ENCODE measurements around the gene IPO4.

The IPO4 gene

DNA sequence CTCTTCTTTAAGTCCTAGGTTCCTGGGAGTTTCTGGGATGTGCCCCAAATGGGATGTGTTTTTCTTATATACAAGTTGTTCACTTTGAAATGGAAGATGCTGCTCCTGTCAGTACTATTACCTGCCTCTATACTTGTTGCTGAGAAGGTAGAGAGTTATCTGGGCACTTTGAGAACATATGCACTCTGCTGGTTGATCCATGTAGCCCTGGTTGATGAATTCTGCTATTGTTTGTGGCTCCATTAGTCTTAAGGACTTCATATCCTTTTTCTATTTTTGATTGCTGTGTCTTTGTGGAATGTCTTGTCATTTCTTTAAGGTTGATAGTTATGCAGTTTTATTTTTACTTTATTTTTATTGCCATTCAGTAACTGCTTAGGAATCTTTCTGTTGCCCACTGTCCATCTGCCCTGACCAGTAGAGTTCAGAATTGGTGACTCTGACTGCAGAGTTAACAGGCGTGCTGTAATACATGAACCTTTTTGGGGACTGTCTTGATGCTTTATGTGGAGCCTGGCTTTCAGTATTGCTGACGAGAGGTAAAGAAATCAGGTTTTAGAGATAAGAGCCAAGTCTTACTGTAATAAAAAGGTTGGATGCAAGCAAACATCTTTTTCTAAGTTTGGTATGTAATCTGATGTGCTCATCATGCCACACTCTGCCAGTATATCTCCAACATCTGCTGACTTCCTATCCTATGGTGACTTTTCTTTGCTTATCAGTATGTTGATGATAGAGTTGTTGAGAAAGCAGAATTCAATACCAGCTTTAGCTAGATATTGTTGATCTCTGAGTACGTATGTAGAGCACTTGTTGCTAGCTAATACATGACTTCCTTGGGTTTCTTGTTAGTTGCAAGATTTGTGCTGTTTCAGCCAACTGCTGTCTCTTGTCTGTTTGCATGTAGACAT is 45.7 kb upstream of the IPO4 start:
- CTCF ChIA-PET, result interaction anchor here (1.0 to 1.3 kb wide), 2 partner anchors 63 to 64 kb away, joined by 3 to 4 read pairs; no protein-coding TSS in a partner anchor
- DNase-seq (ENCODE audit: low spot score), result no peak
- TF ChIP-seq, protein P1, sequence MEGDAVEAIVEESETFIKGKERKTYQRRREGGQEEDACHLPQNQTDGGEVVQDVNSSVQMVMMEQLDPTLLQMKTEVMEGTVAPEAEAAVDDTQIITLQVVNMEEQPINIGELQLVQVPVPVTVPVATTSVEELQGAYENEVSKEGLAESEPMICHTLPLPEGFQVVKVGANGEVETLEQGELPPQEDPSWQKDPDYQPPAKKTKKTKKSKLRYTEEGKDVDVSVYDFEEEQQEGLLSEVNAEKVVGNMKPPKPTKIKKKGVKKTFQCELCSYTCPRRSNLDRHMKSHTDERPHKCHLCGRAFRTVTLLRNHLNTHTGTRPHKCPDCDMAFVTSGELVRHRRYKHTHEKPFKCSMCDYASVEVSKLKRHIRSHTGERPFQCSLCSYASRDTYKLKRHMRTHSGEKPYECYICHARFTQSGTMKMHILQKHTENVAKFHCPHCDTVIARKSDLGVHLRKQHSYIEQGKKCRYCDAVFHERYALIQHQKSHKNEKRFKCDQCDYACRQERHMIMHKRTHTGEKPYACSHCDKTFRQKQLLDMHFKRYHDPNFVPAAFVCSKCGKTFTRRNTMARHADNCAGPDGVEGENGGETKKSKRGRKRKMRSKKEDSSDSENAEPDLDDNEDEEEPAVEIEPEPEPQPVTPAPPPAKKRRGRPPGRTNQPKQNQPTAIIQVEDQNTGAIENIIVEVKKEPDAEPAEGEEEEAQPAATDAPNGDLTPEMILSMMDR (conservative IDR thresholded peaks at IDR 0.05; ENCODE audit: low read depth), result no peak
- POLR2A ChIA-PET (ENCODE audit: low non-redundant PET), result no interaction called here
- H3K27ac ChIP-seq, result no peak overlapping the region

DNA sequence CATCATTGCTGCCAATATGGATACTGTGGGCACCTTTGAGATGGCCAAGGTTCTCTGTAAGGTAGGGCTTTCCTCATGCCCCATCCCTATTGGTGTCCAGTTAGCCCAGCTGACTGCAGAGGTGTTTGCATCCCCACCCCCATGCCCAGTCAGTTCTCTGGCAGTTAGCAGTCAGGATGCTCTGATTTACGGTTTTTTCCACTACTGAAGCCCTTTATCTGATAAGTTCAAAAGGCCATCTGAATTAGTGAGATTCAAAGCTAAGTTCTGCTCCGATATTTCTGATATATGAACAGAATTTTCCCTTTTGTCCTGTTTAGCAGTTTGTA is 44.9 kb upstream of the IPO4 start:
- POLR2A ChIA-PET (ENCODE audit: low non-redundant PET), result no interaction called here
- DNase-seq (ENCODE audit: low spot score), result peak; percentile 36
- CTCF ChIA-PET, result interaction anchor here (1.4 kb wide), 1 partner anchor 17 kb away, joined by 3 read pairs; no protein-coding TSS in a partner anchor
- H3K27ac ChIP-seq, result peak overlapping the region; percentile 96
- TF ChIP-seq, protein P1 (conservative IDR thresholded peaks at IDR 0.05; ENCODE audit: low read depth), result no peak

DNA sequence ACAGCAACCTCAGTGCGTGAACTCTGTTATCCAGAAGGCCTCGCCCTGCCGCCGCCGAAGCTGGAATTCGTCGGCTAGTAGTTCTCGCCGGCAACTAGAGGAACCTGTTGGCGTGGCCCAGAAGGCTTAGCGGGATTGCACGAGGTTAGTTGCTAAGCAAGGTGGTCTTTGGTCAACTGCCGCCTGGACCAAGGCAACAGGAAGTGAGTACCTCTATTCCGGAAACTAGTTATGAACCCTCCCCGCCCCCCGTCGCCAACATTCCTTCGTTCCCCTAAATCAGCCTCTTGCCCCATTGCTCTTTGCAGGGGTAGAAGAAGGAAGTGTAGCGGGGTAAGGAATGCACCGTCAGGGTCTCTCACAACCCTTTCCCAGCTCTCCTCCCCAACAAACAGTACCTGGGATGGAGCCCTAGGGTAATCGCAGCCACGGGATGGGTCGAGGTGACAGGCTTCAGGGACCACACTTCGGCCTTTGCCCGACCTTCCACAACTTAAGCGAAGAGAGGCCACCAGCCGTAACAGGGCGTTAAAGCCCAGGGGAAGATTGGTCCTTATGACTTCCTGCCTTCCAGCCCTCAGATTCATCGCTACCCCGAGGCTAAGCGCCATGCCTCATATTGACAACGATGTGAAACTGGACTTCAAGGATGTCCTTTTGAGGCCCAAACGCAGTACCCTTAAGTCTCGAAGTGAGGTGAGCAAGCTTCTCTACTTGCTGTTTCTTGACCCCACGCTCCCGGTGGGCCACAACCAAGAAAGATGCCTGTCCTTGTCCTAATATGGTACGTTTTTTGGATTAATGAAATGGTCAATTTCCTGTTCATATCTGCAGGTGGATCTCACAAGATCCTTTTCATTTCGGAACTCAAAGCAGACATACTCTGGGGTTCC is 44.3 kb upstream of the IPO4 start, which contains the start of gene GMPR2:
Gene GMPR2, plus strand, starts transcription at position 285 of the 893 bp plus-strand sequence. Its CDS starts 325 bp downstream, at position 610.
- TF ChIP-seq, protein P1 (conservative IDR thresholded peaks at IDR 0.05; ENCODE audit: low read depth), result no peak
- ChIA-PET CTCF (interaction anchor here (1.4 kb wide), 1 partner anchor 16 kb away, joined by 3 read pairs; no protein-coding TSS in a partner anchor), POLR2A (ENCODE audit: low non-redundant PET) (no interaction called here)
- peak within 1 kb of the TSS; percentile 96 for H3K27ac ChIP-seq
- DNase-seq (ENCODE audit: low spot score), result peak; percentile 16

DNA sequence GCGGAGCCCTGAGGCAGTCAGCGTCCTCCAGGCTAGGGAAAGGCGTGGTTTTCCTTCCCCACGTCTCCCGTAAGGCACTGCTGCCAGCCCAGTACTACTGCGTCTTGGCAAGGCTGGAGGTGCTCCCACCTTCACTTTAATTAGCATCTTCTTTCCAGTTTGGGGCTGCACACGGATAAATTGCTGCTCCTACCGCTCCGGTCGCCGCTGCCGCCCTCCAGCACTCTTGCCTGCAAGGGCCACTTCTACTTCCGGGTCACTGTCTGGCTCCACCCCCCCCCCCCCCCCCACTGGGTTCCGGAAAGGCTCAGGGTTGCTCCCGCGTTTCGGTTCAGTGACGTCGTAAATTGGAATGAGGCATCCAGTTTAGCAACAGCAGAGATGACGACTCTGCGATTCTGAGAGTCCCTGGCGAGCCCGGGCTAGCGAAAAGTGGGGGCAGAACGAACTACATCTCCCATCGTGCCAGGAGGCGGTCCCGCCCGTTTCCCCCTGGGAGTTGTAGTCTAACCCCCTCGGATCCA is 43.6 kb upstream of the IPO4 start, which contains the start of gene NEDD8:
Gene NEDD8, minus strand, starts transcription at position 247 of the 524 bp plus-strand sequence. Its CDS starts 100 bp downstream, at position 147.
- POLR2A ChIA-PET (ENCODE audit: low non-redundant PET), result no interaction called here

DNA sequence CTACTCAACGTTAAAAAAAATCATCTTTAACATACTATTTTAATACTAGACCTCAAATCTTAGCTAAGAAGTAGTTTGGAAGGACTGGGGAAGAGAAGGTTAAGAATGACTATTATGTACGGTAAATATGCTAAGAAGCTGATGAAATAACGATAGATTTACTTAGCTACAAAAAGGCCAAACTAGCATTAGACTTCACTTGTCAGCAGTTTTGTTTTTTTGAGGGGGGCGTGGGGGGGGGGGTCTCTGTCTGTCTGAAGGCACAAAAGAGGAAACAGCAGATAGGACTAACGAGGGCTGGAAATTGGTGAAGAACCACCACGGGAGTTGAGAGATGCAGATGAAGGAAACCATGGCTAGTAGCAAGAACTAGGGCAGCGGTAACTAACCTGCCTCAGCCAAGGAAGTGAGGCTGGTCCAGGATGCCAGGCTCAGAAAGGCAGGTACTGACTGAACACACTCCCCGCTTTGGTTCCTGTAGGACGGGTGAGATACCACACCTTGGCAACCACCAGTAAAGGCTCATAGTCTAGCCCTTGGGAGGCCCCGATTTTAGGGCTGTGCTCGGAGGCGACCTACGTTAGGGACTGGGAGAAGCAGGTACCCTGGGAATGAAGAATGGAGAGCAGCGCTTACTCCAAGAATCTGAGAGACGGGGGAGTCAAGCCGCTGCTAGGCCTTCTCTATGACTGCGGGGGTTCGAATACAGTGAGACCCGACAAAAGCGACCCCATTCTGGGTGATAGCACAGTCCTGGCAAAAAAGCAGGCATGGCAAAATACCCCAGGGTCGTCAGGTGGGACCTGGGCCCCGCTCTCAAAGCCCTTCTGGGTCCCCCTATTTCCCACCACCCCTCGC is 42.9 kb upstream of the IPO4 start:
- H3K27ac ChIP-seq, result peak overlapping the region; percentile 96
- ChIA-PET CTCF (interaction anchor here (0.6 kb wide), 1 partner anchor 1637 kb away, joined by 3 read pairs; no protein-coding TSS in a partner anchor), POLR2A (ENCODE audit: low non-redundant PET) (interaction anchor here (0.6 kb wide), 1 partner anchor 11 kb away, joined by 11 read pairs; no protein-coding TSS in a partner anchor)
- TF ChIP-seq, protein P1 (conservative IDR thresholded peaks at IDR 0.05; ENCODE audit: low read depth), result no peak
- DNase-seq (ENCODE audit: low spot score), result peak; percentile 34

More for the DNA sequence above, 43.6 kb upstream of the IPO4 start, which contains the start of gene NEDD8:
- CTCF ChIA-PET, result interaction anchor here (0.6 to 1.4 kb wide), 2 partner anchors 15 to 1638 kb away, joined by 3 read pairs; no protein-coding TSS in a partner anchor
- DNase-seq (ENCODE audit: low spot score), result peak; percentile 97
- peak within 1 kb of the TSS; percentile 96 for H3K27ac ChIP-seq
- TF ChIP-seq, protein P1 (conservative IDR thresholded peaks at IDR 0.05; ENCODE audit: low read depth), result no peak

Data from RWPE1 (cell line).